Natural killer cell (primary cell): ENCODE data around the gene GPSM3. TPM values are rescaled to one million over a fixed set of nuclear protein-coding genes. Genes with fewer than 3 reads are reported as not detected.
"Not testable (repeated sequence)": the region's sequence is repeated elsewhere in the genome, so short reads cannot be mapped to it uniquely, and the experiment has no call there.

ENCODE experiments used
- ATAC-seq, 3 donors: fragments of 150-1000 bp in 2 of 3; fragments of 200-7000 bp in 1 of 3; cut with Tn5 transposase; 1 replicate in 1 of 3; 2 replicates in 2 of 3; pipeline ENCODE4 v1.10.0; 2021; ENCODE audit warnings: mild to moderate bottlenecking in 2 of 3, moderate library complexity in 2 of 3
- DNase-seq, 2 donors: peaks; one replicate each; pipeline versions ENCODE4 v3.0.0 to v3.0.0-alpha.2; 2013 to 2021; ENCODE audit warnings: mixed read lengths in 1 of 2
- H3K27ac ChIP-seq: one replicate; pipeline ENCODE4 v1.5.1; 2013; ENCODE audit warnings: mild to moderate bottlenecking, low read length
- H3K27me3 ChIP-seq: one replicate; pipeline ENCODE4 v1.6.1; 2013; ENCODE audit warnings: low read length; ENCODE audit not compliant: control insufficient read depth, insufficient read depth
- H3K36me3 ChIP-seq: one replicate; pipeline ENCODE4 v1.6.1; 2013; ENCODE audit warnings: low read length; ENCODE audit not compliant: control insufficient read depth, insufficient read depth
- H3K4me1 ChIP-seq: one replicate; pipeline ENCODE4 v1.6.1; 2013; ENCODE audit warnings: low read length; ENCODE audit not compliant: control insufficient read depth, insufficient read depth
- H3K4me3 ChIP-seq: one replicate; pipeline ENCODE4 v1.5.1; 2013; ENCODE audit warnings: low read length
- H3K9me3 ChIP-seq: one replicate; pipeline ENCODE4 v1.6.1; 2013; ENCODE audit warnings: low read length; ENCODE audit not compliant: control insufficient read depth, insufficient read depth
- H3K27ac Mint-ChIP-seq, 2 donors: one replicate each; pipeline ENCODE4 v1.8.0; 2022; ENCODE audit warnings: mild to moderate bottlenecking in 2 of 2, mixed read lengths in 2 of 2, moderate library complexity in 1 of 2
- H3K27me3 Mint-ChIP-seq, 2 donors: one replicate each; pipeline ENCODE4 v1.8.0; 2022; ENCODE audit warnings: low read depth in 2 of 2, mixed read lengths in 2 of 2
- H3K36me3 Mint-ChIP-seq: one replicate; pipeline ENCODE4 v1.8.0; 2022; ENCODE audit warnings: mixed read lengths
- H3K4me1 Mint-ChIP-seq, 2 donors: one replicate each; pipeline ENCODE4 v1.8.0; 2022; ENCODE audit warnings: mixed read lengths in 2 of 2
- H3K4me3 Mint-ChIP-seq: one replicate; pipeline ENCODE4 v1.8.0; 2022; ENCODE audit warnings: mild to moderate bottlenecking, moderate library complexity, mixed read lengths
- H3K9me3 Mint-ChIP-seq, 2 donors: one replicate each; pipeline ENCODE4 v1.8.0; 2022; ENCODE audit warnings: mixed read lengths in 2 of 2
- CTCF ChIP-seq: fragments of 200-600 bp; IDR thresholded peaks from one replicate; pipeline ENCODE4 v1.8.0; 2022; ENCODE audit warnings: antibody characterized with exemption
- WGBS: methylation state at CpG from one replicate; pipeline ENCODE4 v1.1.7; 2013; ENCODE audit warnings: missing lambda C conversion rate; ENCODE audit not compliant: insufficient coverage; 5-methylcytosine and 5-hydroxymethylcytosine counted together
- intact Hi-C: fragments of 100-400 bp; cut with micrococcal nuclease; formaldehyde crosslinking; loops from one replicate; pipeline ENCODE4 v1.14.2; 2022
- total RNA-seq, 4 donors: library from RNA; stranded (reverse); fragments of 120-200 nt in 1 of 4; gene quantifications; one replicate each; pipeline versions ENCODE4 v1.2.3 to v1.2.4, GENCODE V29; 2013 to 2022

Gene GPSM3
- total RNA-seq, 3 donors from 2014 or later (not counting 1 experiment from before 2014, with no cell fraction given) = 216 to 240 (median 221) TPM

- no peak overlapping the region for H3K27ac ChIP-seq
- peaks cover 21% of the 10 kb centered on the region for H3K27me3 ChIP-seq
- H3K4me3 ChIP-seq = no peak overlapping the region
- no peak overlapping the region for H3K27ac Mint-ChIP-seq
- H3K9me3 Mint-ChIP-seq = no peaks in the 10 kb centered on the region
- no peak for ATAC-seq
- H3K4me1 Mint-ChIP-seq = peaks cover 25 to 44% of the 10 kb centered on the region in 2 donors
- H3K9me3 ChIP-seq = peaks cover 3% of the 10 kb centered on the region
- peaks cover 24 to 42% of the 10 kb centered on the region in 2 donors for H3K27me3 Mint-ChIP-seq
- no peak for TF ChIP-seq CTCF
- no peaks in the 10 kb centered on the region for H3K36me3 ChIP-seq
- H3K36me3 Mint-ChIP-seq = no peaks in the 10 kb centered on the region
- no peak for DNase-seq
- 64% methylated on average over 4 of the region's 4 CpGs for WGBS
- peak overlapping the region; percentile 3 for H3K4me3 Mint-ChIP-seq
- intact Hi-C loops = no loop called here
- H3K4me1 ChIP-seq = peaks cover 28% of the 10 kb centered on the region
Measured at GRCh38 chr6:32146687-32147086, 45.8 kb downstream of the GPSM3 start.

GRCh38 chr6:32146287-32146686 is 46.2 kb downstream of the GPSM3 start:
- no peaks in the 10 kb centered on the region for H3K9me3 Mint-ChIP-seq
- 96% methylated on average over 1 of the region's 1 CpG for WGBS
- H3K27ac ChIP-seq = no peak overlapping the region
- H3K9me3 ChIP-seq = peaks cover 3% of the 10 kb centered on the region
- H3K27ac Mint-ChIP-seq = no peak overlapping the region
- peak overlapping the region; percentile 3 for H3K4me3 Mint-ChIP-seq
- ATAC-seq (no peak), DNase-seq (no peak)
- peaks cover 28% of the 10 kb centered on the region for H3K4me1 ChIP-seq
- H3K27me3 ChIP-seq = peaks cover 21% of the 10 kb centered on the region
- intact Hi-C loops = no loop called here
- H3K36me3 ChIP-seq = no peaks in the 10 kb centered on the region
- no peaks in the 10 kb centered on the region for H3K36me3 Mint-ChIP-seq
- peaks cover 25 to 43% of the 10 kb centered on the region in 2 donors for H3K27me3 Mint-ChIP-seq
- TF ChIP-seq CTCF = no peak
- peaks cover 24 to 41% of the 10 kb centered on the region in 2 donors for H3K4me1 Mint-ChIP-seq
- no peak overlapping the region for H3K4me3 ChIP-seq

- DNase-seq, H3K27ac ChIP-seq, ATAC-seq, intact Hi-C loops, H3K36me3 Mint-ChIP-seq, H3K9me3 ChIP-seq, H3K4me3 ChIP-seq, H3K4me3 Mint-ChIP-seq, H3K9me3 Mint-ChIP-seq, H3K27ac Mint-ChIP-seq, H3K36me3 ChIP-seq: not testable (repeated sequence)
- Histone ChIP-seq H3K4me1 (peaks cover 23% of the 10 kb centered on the region), H3K27me3 (peaks cover 13% of the 10 kb centered on the region)
- Mint-ChIP-seq H3K27me3 (peaks cover 19 to 34% of the 10 kb centered on the region in 2 donors), H3K4me1 (peaks cover 19 to 28% of the 10 kb centered on the region in 2 donors)
- WGBS = 94% methylated on average over 7 of the region's 7 CpGs
Measured at GRCh38 chr6:32144238-32144637, 48.2 kb downstream of the GPSM3 start.

Other genes starting within 250 kb of the GPSM3 start
- under 1 TPM in 1 of 3 donors, not detected in 2; 0.45 TPM for gene CFB, start 246.5 kb downstream of the GPSM3 start, total RNA-seq
- 10 to 100 TPM; 52.6 to 62.3 (median 56.3) TPM for gene NELFE, start 233.7 kb downstream of the GPSM3 start, total RNA-seq
- 100 to 1,000 TPM; 119 to 184 (median 151) TPM for gene SKIC2, start 233.5 kb downstream of the GPSM3 start, total RNA-seq
- 10 to 100 TPM; 37.9 to 54.3 (median 49.0) TPM for gene DXO, start 220.5 kb downstream of the GPSM3 start, total RNA-seq
- 1 to 10 TPM; 5.0 to 8.2 (median 5.4) TPM for gene C4A, start 210.6 kb downstream of the GPSM3 start, total RNA-seq
- gene C4B, start 177.8 kb downstream of the GPSM3 start, total RNA-seq = 1 to 10 TPM; 4.0 to 5.1 (median 4.6) TPM
- gene CYP21A2, start 154.2 kb downstream of the GPSM3 start, total RNA-seq = under 1 TPM in 2 of 3 donors, not detected in 1; 0.28 to 0.43 TPM
- gene TNXB, start 83.3 kb downstream of the GPSM3 start, total RNA-seq = 10 to 100 TPM; 11.7 to 15.2 (median 13.5) TPM
- gene ATF6B, start 64.4 kb downstream of the GPSM3 start, total RNA-seq = 100 to 1,000 TPM; 157 to 187 (median 178) TPM
- 1 to 10 TPM; 1.8 to 3.2 (median 2.4) TPM for gene FKBPL, start 62.4 kb downstream of the GPSM3 start, total RNA-seq
- gene PRRT1, start 40.7 kb downstream of the GPSM3 start, total RNA-seq = under 1 TPM; 0.38 to 0.63 (median 0.54) TPM
- gene PPT2, start 38.5 kb downstream of the GPSM3 start, total RNA-seq = 10 to 100 TPM; 16.3 to 28.3 (median 19.0) TPM
- gene EGFL8, start 28.0 kb downstream of the GPSM3 start, total RNA-seq = 10 to 100 TPM; 18.2 to 22.9 (median 20.1) TPM
- gene AGPAT1, start 16.6 kb downstream of the GPSM3 start, total RNA-seq = 10 to 100 TPM; 29.5 to 31.9 (median 31.2) TPM
- gene RNF5, start 14.2 kb downstream of the GPSM3 start, total RNA-seq = 10 to 100 TPM; 35.1 to 39.2 (median 36.6) TPM
- gene AGER, start 8.4 kb downstream of the GPSM3 start, total RNA-seq = 10 to 100 TPM; 19.0 to 25.1 (median 22.9) TPM
- 100 to 1,000 TPM; 111 to 116 (median 112) TPM for gene PBX2, start 2.4 kb downstream of the GPSM3 start, total RNA-seq
- gene NOTCH4, start 31.4 kb upstream of the GPSM3 start, total RNA-seq = 1 to 10 TPM; 2.6 to 4.8 (median 2.7) TPM
- not detected for gene TSBP1, start 179.3 kb upstream of the GPSM3 start, total RNA-seq
- not detected for gene BTNL2, start 214.5 kb upstream of the GPSM3 start, total RNA-seq
- gene HLA-DRA, start 247.2 kb upstream of the GPSM3 start, total RNA-seq = 100 to 1,000 TPM in 2 of 3 donors, 10 to 100 TPM in 1; 49.9 to 160 (median 123) TPM